GM23248 (cell line): ENCODE results near the gene FAXDC2. TPM values are rescaled to one million over a fixed set of nuclear protein-coding genes. Genes with fewer than 3 reads are reported as not detected.

ENCODE experiments used
- DNase-seq: peaks from one replicate; pipeline ENCODE4 v3.0.0-alpha.2; 2015
- H2AFZ ChIP-seq: fragments of 200-600 bp; sonication (generic); 2 replicates; pipeline ENCODE4 v1.6.1; 2016; ENCODE audit warnings: antibody characterized with exemption
- H3F3A ChIP-seq: fragments of 200-600 bp; sonication (generic); 2 replicates; pipeline ENCODE4 v1.6.1; 2016; ENCODE audit warnings: mild to moderate bottlenecking, antibody characterized with exemption, mixed run types; ENCODE audit not compliant: insufficient read depth
- H3K27ac ChIP-seq: fragments of 200-600 bp; sonication (generic); 2 replicates; pipeline ENCODE4 v1.5.1; 2016; ENCODE audit warnings: mild to moderate bottlenecking
- H3K27me3 ChIP-seq: fragments of 200-600 bp; sonication (generic); replicated peaks from 2 replicates; pipeline ENCODE4 v1.6.1; 2016; ENCODE audit warnings: mild to moderate bottlenecking; ENCODE audit not compliant: insufficient read depth
- H3K36me3 ChIP-seq: fragments of 200-600 bp; sonication (generic); 2 replicates; pipeline ENCODE4 v1.6.1; 2016; ENCODE audit warnings: low read depth, mild to moderate bottlenecking
- H3K4me1 ChIP-seq: fragments of 200-600 bp; sonication (generic); 2 replicates; pipeline ENCODE4 v1.6.1; 2016; ENCODE audit warnings: mild to moderate bottlenecking; ENCODE audit not compliant: insufficient read depth
- H3K4me2 ChIP-seq: fragments of 200-600 bp; sonication (generic); one replicate; pipeline ENCODE4 v1.6.1; 2016; ENCODE audit warnings: mild to moderate bottlenecking; ENCODE audit not compliant: unreplicated experiment
- H3K4me3 ChIP-seq: fragments of 200-600 bp; sonication (generic); 2 replicates; pipeline ENCODE4 v1.5.1; 2016; ENCODE audit warnings: mild to moderate bottlenecking
- H3K79me2 ChIP-seq: fragments of 200-600 bp; sonication (generic); 2 replicates; pipeline ENCODE4 v1.6.1; 2016; ENCODE audit warnings: mild to moderate bottlenecking; ENCODE audit not compliant: insufficient read depth
- H3K9ac ChIP-seq: fragments of 200-600 bp; sonication (generic); 2 replicates; pipeline ENCODE4 v1.6.1; 2016; ENCODE audit warnings: mild to moderate bottlenecking
- H3K9me2 ChIP-seq: fragments of 200-600 bp; sonication (generic); 2 replicates; pipeline ENCODE4 v1.6.1; 2016; ENCODE audit warnings: mixed run types, mild to moderate bottlenecking, moderate library complexity; ENCODE audit not compliant: insufficient read depth
- H3K9me3 ChIP-seq: fragments of 200-600 bp; sonication (generic); one replicate; pipeline ENCODE4 v1.6.1; 2017; ENCODE audit warnings: low read depth
- H4K20me1 ChIP-seq: fragments of 200-600 bp; sonication (generic); 2 replicates; pipeline ENCODE4 v1.6.0; 2016; ENCODE audit not compliant: insufficient read depth
- EZH2 ChIP-seq: fragments of 200-600 bp; sonication (generic); IDR thresholded peaks from 2 replicates; pipeline ENCODE4 v1.6.1; 2018; ENCODE audit warnings: antibody characterized with exemption, mild to moderate bottlenecking; ENCODE audit not compliant: insufficient read depth, poor library complexity, severe bottlenecking
- EZH2phosphoT487 ChIP-seq: fragments of 200-600 bp; sonication (generic); IDR thresholded peaks from 2 replicates; pipeline ENCODE4 v1.6.1; 2018; ENCODE audit warnings: antibody characterized with exemption, moderate library complexity, mild to moderate bottlenecking, low read depth; ENCODE audit not compliant: insufficient read depth
- WGBS, 2 experiments: methylation state at CpG; one replicate each; pipeline ENCODE4 v1.1.6; 2015 to 2017; ENCODE audit warnings: low lambda C conversion rate in 2 of 2, low coverage in 1 of 2; ENCODE audit errors: missing lambda C conversion rate in 2 of 2; 5-methylcytosine and 5-hydroxymethylcytosine counted together
- in situ Hi-C: fragments of 300-500 bp; cut with MboI; formaldehyde crosslinking; loops from 2 replicates; pipeline ENCODE4 v1.15.0; 2020
- polyA plus RNA-seq: library from polyadenylated mRNA; unstranded; fragments of >200 nt; fragmentation: Nextera tagmentation; extraction: Ambion mirVana; gene quantifications from 2 replicates; pipeline ENCODE4 v1.2.1, GENCODE V29; 2016
- total RNA-seq: library from RNA; depleted of rRNA; stranded (reverse); fragments of >200 nt; shearing (Covaris generic); gene quantifications from 2 replicates; pipeline ENCODE4 v1.2.3, GENCODE V29; 2014

FAXDC2 gene
- total and polyA plus RNA-seq, 2 experiments from 2014 or later: 5.4 to 10.3 TPM

DNA sequence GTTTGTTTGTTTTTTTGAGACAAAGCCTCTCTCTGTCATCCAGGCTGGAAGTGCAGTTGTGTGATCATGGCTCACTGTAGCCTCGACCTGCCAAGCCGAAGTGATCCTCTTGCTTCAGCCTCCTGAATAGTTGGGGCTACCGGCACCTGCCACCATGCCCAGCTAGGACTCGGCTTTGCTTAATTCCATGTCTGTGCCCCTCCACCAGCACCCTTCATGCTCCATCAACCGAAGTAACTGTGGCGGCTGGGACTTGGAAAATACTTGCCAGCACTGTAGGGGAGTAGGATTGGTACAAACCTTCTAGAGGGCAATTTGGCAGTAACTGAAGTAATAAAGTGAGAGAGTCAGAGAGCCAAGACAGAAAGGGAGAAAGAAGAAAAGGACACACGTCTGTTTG lies 19.0 kb downstream of the FAXDC2 start:
- peaks cover 9% of the 10 kb centered on the region; the same call in 1 of the 2 replicates for H3K36me3 ChIP-seq
- H3K4me1 ChIP-seq: peaks cover 21% of the 10 kb centered on the region
- peaks cover 6% of the 10 kb centered on the region; the same call in 1 of the 2 replicates for H3F3A ChIP-seq
- no peak overlapping the region for H3K27ac ChIP-seq
- DNase-seq: no peak
- no peak overlapping the region for H3K9ac ChIP-seq
- no peaks in the 10 kb centered on the region for H3K9me2 ChIP-seq
- no peak overlapping the region for H3K4me2 ChIP-seq
- no peaks in the 10 kb centered on the region for H4K20me1 ChIP-seq
- no peak overlapping the region for H3K4me3 ChIP-seq
- 94 to 96% methylated on average over 7 of the region's 7 CpGs for WGBS, 2 experiments
- no peaks in the 10 kb centered on the region for H3K9me3 ChIP-seq
- no peaks in the 10 kb centered on the region for H3K79me2 ChIP-seq
- in situ Hi-C loops: no loop called here
- no peak overlapping the region for H2AFZ ChIP-seq
- H3K27me3 ChIP-seq: no peaks in the 10 kb centered on the region
- TF ChIP-seq EZH2phosphoT487 (no peak), EZH2 (no peak)

DNA sequence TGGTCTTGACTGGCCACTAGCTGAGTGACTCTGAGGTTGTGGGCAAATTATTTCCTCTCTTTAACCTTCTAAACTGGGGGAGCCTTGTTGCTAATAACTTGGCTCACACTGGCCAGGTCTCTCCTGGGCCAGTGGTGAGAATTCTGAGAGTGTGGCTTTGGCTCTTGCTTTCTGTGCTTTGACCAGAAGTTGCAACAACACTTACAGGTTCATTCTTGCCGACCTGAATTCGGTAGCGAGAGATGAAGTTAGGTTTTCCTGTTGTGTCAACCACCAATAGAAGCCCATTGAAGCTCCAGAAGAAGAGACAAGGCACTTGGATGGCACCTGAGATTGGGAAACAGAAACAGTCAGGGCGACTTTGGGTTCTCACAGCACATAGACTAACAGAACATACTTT lies 19.8 kb downstream of the FAXDC2 start:
- TF ChIP-seq EZH2phosphoT487 (no peak), EZH2 (no peak)
- Histone ChIP-seq H3F3A (no peaks in the 10 kb centered on the region), H3K9ac (no peak overlapping the region), H3K36me3 (peaks cover 9% of the 10 kb centered on the region; the same call in 1 of the 2 replicates), H3K4me1 (peaks cover 15% of the 10 kb centered on the region), H4K20me1 (no peaks in the 10 kb centered on the region), H2AFZ (no peak overlapping the region), H3K27ac (no peak overlapping the region), H3K4me3 (no peak overlapping the region), H3K79me2 (no peaks in the 10 kb centered on the region), H3K9me3 (no peaks in the 10 kb centered on the region), H3K4me2 (no peak overlapping the region), H3K27me3 (no peaks in the 10 kb centered on the region), H3K9me2 (no peaks in the 10 kb centered on the region)
- 98% methylated on average over 4 of the region's 4 CpGs for WGBS, 2 experiments
- DNase-seq: no peak
- in situ Hi-C loops: no loop called here

DNA sequence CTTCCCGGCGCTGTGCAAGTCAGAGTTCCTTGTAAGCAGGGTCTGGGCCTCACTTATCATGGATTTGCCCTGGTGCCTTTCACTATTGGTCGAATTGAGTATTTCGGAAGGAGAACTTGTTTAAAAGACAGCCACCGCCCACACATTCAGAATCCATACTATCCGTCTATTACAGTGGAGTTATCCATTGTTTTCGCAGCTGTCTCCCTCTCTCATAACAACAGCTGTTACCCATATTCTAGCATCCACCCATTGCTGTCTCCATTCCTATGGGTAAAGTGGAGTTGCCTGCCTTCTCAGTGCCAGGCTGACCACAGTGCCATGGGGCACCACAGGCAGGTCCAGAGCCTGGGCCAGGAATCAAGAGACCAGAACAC lies 20.2 kb downstream of the FAXDC2 start:
- Histone ChIP-seq H4K20me1 (no peaks in the 10 kb centered on the region), H3K27ac (no peak overlapping the region), H3K4me2 (no peak overlapping the region), H3F3A (no peaks in the 10 kb centered on the region), H3K4me3 (no peak overlapping the region), H3K27me3 (no peaks in the 10 kb centered on the region), H3K4me1 (peaks cover 12% of the 10 kb centered on the region), H3K79me2 (no peaks in the 10 kb centered on the region), H3K9ac (no peak overlapping the region), H2AFZ (no peak overlapping the region), H3K9me3 (no peaks in the 10 kb centered on the region), H3K36me3 (peaks cover 9% of the 10 kb centered on the region; the same call in 1 of the 2 replicates), H3K9me2 (no peaks in the 10 kb centered on the region)
- in situ Hi-C loops: no loop called here
- TF ChIP-seq EZH2phosphoT487: no peak
- no peak for TF ChIP-seq EZH2
- WGBS, 2 experiments: 94 to 95% methylated on average over 7 of the region's 7 CpGs
- no peak for DNase-seq

DNA sequence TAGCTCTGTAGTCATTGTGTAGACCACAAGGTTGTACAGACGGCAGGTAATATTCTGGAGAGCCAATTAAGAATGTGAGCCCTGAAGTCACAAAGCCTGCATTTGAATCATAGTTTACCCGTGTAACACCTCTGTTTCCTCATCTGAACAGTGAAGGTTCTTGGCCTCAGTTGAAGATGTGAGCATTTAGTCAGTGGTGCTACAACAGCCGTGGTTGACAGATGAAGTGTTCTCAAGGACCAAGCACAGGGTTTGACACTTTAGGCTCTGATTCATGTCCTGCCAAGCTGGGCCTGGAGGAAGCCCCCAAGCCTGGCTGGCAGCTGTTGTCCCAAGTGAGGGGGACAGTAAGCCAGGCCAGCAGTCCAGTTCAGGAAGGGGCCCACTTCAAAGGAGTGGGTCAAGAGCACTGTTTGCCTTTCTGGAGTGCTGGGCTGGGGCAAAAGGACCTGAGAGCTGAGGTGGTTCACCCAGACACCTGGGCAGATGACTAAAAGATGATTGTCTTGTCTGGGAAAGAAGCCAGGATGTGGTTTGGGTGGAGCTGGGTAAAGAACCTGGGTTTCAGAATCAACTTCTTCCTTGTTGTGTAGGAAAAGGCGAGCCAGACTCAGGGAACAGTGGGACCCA lies 20.7 kb downstream of the FAXDC2 start:
- peak; percentile 43 for DNase-seq
- in situ Hi-C loops: no loop called here

More for the DNA sequence above, 20.7 kb downstream of the FAXDC2 start:
- Histone ChIP-seq H2AFZ (no peak overlapping the region), H3K36me3 (peaks cover 9% of the 10 kb centered on the region; the same call in 1 of the 2 replicates), H3K4me1 (peaks cover 7% of the 10 kb centered on the region), H4K20me1 (no peaks in the 10 kb centered on the region), H3K4me2 (no peak overlapping the region), H3K79me2 (no peaks in the 10 kb centered on the region), H3K9me2 (no peaks in the 10 kb centered on the region), H3K9me3 (no peaks in the 10 kb centered on the region), H3K4me3 (no peak overlapping the region), H3K27ac (no peak overlapping the region), H3K27me3 (no peaks in the 10 kb centered on the region), H3F3A (no peaks in the 10 kb centered on the region), H3K9ac (no peak overlapping the region)
- TF ChIP-seq EZH2 (no peak), EZH2phosphoT487 (no peak)
- 67 to 68% methylated on average over 4 of the region's 4 CpGs for WGBS, 2 experiments
